GM19324 (cell line): ENCODE data around the gene PKHD1.

Source experiments
- ATAC-seq: cut with Tn5 transposase; IDR thresholded peaks from one replicate; pipeline ENCODE4 v1.9.1; 2021; ENCODE audit warnings: mild to moderate bottlenecking, moderate library complexity; ENCODE audit not compliant: unreplicated experiment, low FRiP score

The PKHD1 gene, protein sequence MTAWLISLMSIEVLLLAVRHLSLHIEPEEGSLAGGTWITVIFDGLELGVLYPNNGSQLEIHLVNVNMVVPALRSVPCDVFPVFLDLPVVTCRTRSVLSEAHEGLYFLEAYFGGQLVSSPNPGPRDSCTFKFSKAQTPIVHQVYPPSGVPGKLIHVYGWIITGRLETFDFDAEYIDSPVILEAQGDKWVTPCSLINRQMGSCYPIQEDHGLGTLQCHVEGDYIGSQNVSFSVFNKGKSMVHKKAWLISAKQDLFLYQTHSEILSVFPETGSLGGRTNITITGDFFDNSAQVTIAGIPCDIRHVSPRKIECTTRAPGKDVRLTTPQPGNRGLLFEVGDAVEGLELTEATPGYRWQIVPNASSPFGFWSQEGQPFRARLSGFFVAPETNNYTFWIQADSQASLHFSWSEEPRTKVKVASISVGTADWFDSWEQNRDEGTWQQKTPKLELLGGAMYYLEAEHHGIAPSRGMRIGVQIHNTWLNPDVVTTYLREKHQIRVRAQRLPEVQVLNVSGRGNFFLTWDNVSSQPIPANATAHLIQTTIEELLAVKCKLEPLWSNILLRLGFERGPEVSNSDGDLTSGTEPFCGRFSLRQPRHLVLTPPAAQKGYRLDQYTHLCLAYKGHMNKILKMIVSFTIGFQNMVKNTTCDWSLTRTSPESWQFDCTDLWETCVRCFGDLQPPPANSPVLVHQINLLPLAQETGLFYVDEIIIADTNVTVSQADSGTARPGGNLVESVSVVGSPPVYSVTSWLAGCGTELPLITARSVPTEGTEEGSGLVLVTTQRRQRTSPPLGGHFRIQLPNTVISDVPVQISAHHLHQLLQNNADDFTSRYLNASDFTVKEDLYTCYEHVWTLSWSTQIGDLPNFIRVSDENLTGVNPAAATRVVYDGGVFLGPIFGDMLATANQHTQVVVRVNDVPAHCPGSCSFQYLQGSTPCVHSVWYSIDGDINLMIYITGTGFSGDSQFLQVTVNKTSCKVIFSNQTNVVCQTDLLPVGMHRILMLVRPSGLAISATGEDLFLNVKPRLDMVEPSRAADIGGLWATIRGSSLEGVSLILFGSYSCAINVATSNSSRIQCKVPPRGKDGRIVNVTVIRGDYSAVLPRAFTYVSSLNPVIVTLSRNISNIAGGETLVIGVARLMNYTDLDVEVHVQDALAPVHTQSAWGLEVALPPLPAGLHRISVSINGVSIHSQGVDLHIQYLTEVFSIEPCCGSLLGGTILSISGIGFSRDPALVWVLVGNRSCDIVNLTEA (N-terminal part only)

GRCh38 chr6:52087498-52087999 lies at the start of gene PKHD1:
TSS of gene PKHD1 (minus strand) at chr6:52087613. CDS start at chr6:52084933, 2,680 bp downstream.
- ATAC-seq, result no peak

- ATAC-seq, result no peak
Observed at GRCh38 chr6:52136934-52137467, 49.6 kb upstream of the PKHD1 start.

DNA sequence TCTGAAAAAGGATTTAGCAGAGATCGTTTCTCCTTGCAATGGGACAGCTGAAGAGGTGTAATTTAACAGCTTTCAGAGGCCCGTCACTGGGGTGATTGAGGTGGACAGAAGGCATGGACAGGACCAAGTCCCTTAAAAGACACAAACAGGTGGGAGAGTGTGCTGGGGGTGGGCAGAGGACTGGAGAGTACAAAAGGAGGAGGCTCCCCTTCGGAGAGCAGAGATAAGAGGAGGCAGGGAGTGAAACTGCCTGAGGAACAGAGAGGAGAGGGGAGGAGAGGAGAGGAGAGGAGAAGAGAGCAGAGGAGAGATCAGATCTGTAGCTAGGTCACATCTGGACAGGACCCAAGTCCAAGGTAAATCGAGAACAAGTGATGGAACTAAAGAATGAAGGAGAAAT lies 48.6 kb upstream of the PKHD1 start:
- ATAC-seq, result no peak

GRCh38 chr6:52135217-52135616 lies 47.8 kb upstream of the PKHD1 start:
- ATAC-seq, result no peak

DNA sequence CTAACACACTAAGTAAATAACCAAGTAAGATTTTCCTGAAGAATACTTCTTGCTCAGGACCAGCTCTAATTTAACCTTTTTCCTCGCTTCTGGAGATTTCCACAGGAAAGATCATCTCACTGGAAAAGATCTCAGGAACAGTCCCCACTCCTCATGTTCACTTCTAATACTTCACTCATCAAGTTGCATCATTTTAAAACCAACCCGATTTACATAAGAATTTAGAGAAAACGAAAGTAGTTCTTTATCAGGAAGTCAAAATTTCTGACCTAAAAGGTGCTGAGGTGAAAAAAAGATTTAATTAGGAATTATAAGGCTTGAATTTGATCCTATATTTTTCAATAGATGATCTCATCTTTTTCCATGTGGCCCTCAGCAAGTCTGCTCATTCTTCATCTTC lies 46.6 kb upstream of the PKHD1 start:
- ATAC-seq, result no peak

DNA sequence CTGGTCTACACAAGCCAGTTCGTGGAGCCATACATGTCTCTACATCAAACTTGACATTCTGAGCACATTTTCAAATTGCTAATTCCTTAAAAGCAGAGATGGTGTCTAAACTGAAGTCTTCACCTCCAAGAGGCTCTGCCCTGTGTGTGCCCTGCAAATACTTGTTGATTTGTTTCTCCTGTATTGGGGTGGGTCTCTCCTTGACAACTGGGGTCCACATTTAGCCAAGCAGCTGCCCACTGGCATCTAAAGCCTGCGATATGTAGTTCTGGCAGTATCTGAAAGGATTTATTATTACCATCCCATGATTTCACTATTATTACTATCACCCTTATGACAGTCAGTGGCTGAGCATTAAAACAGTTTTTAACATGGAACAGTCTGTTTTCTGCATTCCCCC lies 45.9 kb upstream of the PKHD1 start:
- no peak for ATAC-seq

DNA sequence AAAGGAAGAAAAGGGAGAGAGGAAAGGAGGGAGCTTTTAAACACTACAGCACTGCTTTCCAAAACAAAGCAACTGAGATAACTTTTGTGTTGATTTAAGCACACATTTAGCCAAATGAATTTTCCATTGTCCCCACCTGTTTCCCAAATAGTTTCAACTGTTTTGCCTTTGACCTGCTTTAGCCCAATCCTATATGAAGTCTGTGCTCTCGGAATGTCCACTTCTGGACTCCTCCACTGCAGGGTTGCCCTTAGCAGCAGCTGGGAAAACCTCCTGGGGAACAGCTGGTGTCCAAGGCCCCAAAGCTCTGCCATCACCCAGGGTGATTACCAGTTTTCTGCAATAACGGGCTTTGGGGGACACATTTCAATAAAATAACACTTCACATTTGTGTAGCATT lies 44.9 kb upstream of the PKHD1 start:
- ATAC-seq, result no peak

GRCh38 chr6:52130440-52130839 lies 43.0 kb upstream of the PKHD1 start:
- no peak for ATAC-seq

DNA sequence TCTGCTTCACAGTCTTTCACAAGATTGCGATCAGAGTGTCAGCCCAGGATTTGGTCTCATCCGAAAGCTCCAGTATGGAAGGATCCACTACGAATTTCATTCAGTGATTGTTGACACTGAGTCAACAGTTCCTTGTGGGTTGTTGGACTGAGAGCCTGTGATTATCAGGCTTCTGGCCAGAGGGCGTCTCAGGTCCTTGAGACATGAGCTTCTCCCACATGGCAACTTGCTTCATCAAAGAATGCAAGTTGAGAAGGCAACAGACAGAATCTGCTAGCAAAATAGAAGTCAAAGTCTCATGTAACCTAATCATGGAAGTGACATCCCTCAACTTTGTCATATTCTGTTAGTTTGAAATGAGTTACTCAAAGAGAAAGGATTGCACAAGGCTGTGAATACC lies 40.5 kb upstream of the PKHD1 start:
- no peak for ATAC-seq

GRCh38 chr6:52126231-52126630 lies 38.8 kb upstream of the PKHD1 start:
- ATAC-seq, result no peak

GRCh38 chr6:52125572-52125971 lies 38.2 kb upstream of the PKHD1 start:
- ATAC-seq, result no peak

GRCh38 chr6:52125139-52125538 lies 37.7 kb upstream of the PKHD1 start:
- ATAC-seq, result no peak

DNA sequence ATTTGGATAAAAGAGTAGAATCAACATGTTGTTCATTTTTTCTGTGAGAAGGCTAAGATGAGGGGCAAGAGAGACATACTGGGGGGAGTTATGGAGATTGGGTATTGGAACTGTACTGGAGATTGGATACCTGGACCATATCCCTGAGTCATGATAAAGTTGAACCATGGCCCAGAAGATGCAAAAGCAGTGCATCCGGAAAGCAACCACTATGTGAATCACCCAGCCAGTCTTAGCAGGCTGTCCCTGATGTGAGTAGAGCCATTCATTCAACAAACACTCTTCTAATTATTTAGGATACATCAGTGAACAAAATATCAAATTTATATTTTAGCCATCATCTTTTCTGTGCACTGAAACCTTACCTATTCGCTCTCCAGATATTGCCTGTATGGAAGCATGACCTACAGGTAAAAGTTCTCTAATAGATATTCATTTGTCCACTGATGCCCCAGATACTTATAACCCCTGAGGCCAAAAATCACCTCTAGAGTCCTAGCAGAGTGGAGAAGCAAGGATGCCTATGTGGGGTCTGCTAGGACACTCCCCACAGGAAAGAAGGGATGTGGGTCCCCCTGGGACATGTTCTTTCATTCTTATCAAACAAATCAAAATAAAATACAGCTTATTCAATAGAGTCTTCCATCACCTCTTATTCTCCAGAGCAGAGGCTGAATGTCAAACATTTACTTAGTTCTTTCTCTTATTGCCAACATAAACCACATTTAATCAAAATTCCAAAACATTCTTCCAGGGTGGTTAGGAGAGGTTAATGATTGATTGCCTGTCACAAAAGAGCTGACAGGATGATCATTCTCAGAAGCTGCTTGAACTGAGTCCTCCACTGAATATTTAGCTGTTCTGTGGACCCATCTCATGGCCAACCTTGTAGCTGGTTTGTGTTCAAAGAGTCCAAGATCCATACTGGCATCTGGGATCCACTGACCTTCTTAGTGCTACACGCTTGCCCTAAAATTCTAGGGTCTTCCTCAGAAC lies 37.0 kb upstream of the PKHD1 start:
- ATAC-seq, result no peak

GRCh38 chr6:52123251-52123650 lies 35.8 kb upstream of the PKHD1 start:
- ATAC-seq, result no peak

DNA sequence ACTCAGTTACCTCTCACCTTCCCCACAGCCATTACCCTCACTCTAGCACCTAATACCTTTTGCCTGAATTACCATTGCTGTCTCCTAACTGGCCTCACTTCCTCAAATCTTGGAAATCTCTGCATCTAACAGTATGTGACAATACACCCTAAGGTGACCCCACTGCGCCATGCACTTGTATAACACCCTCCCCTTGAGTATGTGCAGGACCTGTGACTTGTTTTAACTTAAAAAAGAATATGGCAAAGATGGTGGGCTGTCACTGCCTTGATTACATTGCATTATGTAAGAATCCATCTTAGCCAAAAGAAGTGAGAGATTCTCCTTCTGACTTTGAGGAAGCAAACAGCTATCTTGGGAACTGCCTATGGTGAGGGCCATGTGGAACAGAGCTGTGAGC lies 29.9 kb upstream of the PKHD1 start:
- no peak for ATAC-seq

- ATAC-seq, result no peak
Observed at GRCh38 chr6:52116605-52116948, 29.2 kb upstream of the PKHD1 start.

DNA sequence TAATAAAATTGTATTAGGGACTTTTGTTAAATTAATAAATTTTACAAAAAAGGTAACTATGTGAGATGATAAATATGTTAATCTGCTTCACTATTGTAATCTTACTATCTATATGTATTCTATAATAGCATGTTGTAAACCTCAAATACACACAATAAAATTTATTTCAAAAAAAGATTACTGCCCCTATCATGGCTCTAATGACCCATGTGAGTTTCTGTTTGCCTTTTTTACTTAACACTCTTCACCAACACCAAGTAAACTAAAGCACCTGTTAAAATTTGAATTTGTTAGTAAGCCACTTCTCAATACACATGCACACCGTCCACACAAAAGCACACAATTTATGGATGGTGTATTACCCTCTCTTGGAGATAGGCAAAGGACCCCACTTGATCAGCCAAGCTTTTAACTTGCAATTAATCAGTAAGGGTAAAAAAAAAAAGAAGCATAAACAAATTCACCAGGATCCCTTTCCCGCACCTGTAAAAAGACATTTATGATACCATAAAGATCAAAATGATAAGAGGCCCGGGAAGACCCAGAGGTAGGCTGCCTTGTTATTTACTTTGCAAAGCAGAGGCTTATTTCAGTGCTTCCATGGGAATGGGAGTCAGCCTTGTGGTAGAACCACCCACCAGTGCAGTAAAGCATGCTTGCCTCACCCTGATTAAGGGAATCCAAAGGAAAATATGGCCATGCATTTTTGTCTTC lies 28.6 kb upstream of the PKHD1 start:
- no peak for ATAC-seq

DNA sequence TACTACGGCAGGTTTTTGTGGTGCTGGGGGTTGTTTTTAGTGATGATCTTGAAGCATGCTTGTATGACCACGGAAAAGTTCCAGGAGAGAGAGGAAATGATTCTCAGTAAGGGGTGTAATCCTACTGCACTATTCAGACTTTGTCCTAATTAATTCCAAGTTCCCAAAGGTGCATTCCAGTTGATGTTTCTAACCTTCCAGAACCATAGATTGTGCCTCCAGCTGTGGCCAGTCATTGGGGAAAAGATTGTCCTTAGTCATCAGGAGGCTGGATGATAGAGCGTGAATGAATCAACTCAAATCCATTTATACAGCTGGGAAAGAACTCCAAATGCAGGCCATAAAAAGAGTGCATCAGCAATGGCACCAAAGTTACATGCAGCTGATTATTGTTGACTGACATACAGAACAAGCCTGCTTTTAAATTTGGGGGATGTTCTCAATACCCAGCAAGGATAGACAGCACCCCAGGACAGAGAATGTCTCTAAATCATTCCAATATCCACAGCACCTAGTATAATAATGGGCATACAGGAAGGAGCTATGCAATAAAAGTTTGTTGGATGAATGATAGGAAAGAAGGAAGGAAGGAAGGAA lies 27.8 kb upstream of the PKHD1 start:
- no peak for ATAC-seq
